ENCODE measurements around the gene SAP25. TPM values are rescaled to one million over a fixed set of nuclear protein-coding genes. Genes with fewer than 3 reads are reported as not detected.
"Not testable (repeated sequence)": the region's sequence is repeated elsewhere in the genome, so short reads cannot be mapped to it uniquely, and the experiment has no call there.

Gene SAP25
- polyA plus RNA-seq, 1 donor (not counting 4 experiments of a cell fraction or from before 2014, with no cell fraction given), result 0.16 TPM

DNA sequence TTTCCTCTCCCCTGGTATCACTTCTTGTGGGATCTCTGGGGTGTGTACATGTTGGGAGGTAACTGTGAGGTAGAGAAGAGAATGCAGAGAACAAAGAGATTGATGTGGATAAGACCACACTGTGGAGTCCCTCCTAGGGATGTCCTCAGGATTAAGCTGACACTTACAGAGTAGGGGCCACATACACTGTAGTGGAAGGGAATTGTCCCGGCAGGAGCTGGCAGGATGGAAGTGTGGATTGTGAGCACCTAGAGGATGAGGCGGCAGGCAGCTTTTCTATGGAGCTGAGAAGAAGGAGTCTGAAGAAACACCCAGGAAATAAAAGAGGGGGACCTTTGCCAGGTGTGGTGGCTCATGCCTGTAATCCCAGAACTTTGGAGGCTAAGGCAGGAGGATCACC is 21.2 kb downstream of the SAP25 start:
- Histone ChIP-seq H3K4me2 (ENCODE audit: control insufficient read depth, extremely low read depth, insufficient read depth, low read depth, low read length) (no peak overlapping the region), H3K4me1 (ENCODE audit: control insufficient read depth, extremely low read depth, insufficient read depth, low read length) (no peaks in the 10 kb centered on the region), H3K9ac (ENCODE audit: control insufficient read depth, extremely low read depth, insufficient read depth, low read length) (no peak overlapping the region), H3K79me2 (ENCODE audit: control insufficient read depth, insufficient read depth, low read length) (no peaks in the 10 kb centered on the region), H2AFZ (ENCODE audit: control insufficient read depth, low read length) (no peak overlapping the region), H3K9me3 (ENCODE audit: control insufficient read depth, low read depth, low read length) (no peaks in the 10 kb centered on the region), H4K20me1 (ENCODE audit: control insufficient read depth, extremely low read depth, insufficient read depth, low read length) (no peaks in the 10 kb centered on the region), H3K4me3 (ENCODE audit: control insufficient read depth in 2 of 3, extremely low read depth in 1 of 3, insufficient read depth in 2 of 3, low read depth in 1 of 3, low read length in 3 of 3) (no peak overlapping the region), H3K36me3 (ENCODE audit: control insufficient read depth in 2 of 2, extremely low read depth in 1 of 2, insufficient read depth in 2 of 2, low read length in 2 of 2) (peaks cover 0 to 8% of the 10 kb centered on the region in 2 experiments), H3K27me3 (ENCODE audit: control insufficient read depth, extremely low read depth, insufficient read depth, low read length) (no peaks in the 10 kb centered on the region), H3K9me1 (ENCODE audit: control insufficient read depth, extremely low read depth, insufficient read depth, low read length) (no peaks in the 10 kb centered on the region), H3K27ac (ENCODE audit: control insufficient read depth, insufficient read depth, low read length) (no peak overlapping the region)
- FAIRE-seq (no peak), DNase-seq (ENCODE audit: low read depth, low spot score) (no peak)
- dilution Hi-C loops (cut with MboI; ENCODE audit: extremely low pct_ligation_motif_present, low sequenced_read_pairs), result no loop called here
- TF ChIP-seq EZH2 (IDR thresholded peaks at IDR 0.05; ENCODE audit: low read length), result no peak

DNA sequence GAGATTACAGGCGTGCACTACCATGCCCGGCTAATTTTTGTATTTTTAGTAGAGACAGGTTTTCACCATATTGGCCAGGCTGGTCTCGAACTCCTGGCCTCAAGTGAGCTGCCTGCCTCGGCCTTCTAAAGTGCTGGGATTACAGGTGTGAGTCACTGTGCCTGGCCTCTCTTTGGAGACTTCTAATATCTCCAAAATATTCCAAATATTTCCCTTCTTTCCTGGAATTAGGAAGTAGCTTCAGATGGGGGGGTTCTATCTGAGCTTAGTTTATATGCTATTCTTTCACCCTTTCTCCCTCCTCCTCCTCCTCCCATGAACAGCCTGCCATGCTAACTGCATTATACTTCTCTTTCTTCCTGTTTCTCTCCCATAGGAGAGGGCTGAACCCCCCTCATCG is 25.3 kb downstream of the SAP25 start:
- H3K27me3 ChIP-seq (ENCODE audit: control insufficient read depth, extremely low read depth, insufficient read depth, low read length); H3K36me3 ChIP-seq (ENCODE audit: control insufficient read depth in 2 of 2, extremely low read depth in 1 of 2, insufficient read depth in 2 of 2, low read length in 2 of 2); DNase-seq (ENCODE audit: low read depth, low spot score); H3K4me2 ChIP-seq (ENCODE audit: control insufficient read depth, extremely low read depth, insufficient read depth, low read depth, low read length); H4K20me1 ChIP-seq (ENCODE audit: control insufficient read depth, extremely low read depth, insufficient read depth, low read length); H3K27ac ChIP-seq (ENCODE audit: control insufficient read depth, insufficient read depth, low read length); H3K4me3 ChIP-seq (ENCODE audit: control insufficient read depth in 2 of 3, extremely low read depth in 1 of 3, insufficient read depth in 2 of 3, low read depth in 1 of 3, low read length in 3 of 3); dilution Hi-C loops (cut with MboI; ENCODE audit: extremely low pct_ligation_motif_present, low sequenced_read_pairs); H3K9me1 ChIP-seq (ENCODE audit: control insufficient read depth, extremely low read depth, insufficient read depth, low read length); H3K79me2 ChIP-seq (ENCODE audit: control insufficient read depth, insufficient read depth, low read length); FAIRE-seq; H2AFZ ChIP-seq (ENCODE audit: control insufficient read depth, low read length); H3K9me3 ChIP-seq (ENCODE audit: control insufficient read depth, low read depth, low read length); H3K9ac ChIP-seq (ENCODE audit: control insufficient read depth, extremely low read depth, insufficient read depth, low read length): not testable (repeated sequence)
- peaks cover 17% of the 10 kb centered on the region for H3K4me1 ChIP-seq (ENCODE audit: control insufficient read depth, extremely low read depth, insufficient read depth, low read length)

DNA sequence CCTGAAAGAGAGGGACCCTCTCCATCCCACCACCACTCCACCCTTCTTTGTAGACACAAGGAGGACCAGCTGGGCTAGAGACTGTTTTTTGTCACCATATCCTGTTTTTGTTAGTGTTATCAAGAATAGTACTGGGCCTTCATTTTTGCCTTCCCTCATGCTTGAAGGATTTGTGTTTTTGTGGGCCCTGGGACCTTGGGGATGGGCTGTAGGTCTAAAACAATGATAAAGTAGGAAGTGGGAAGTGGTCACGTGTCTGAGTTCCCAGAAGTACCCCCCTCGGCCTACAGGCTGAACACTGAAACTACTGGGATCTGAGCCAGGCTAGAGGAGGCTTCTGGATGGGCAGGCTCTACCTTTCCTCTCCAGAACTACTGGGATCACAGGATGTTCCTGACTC is 25.8 kb downstream of the SAP25 start:
- H3K4me1 ChIP-seq (ENCODE audit: control insufficient read depth, extremely low read depth, insufficient read depth, low read length), result peaks cover 17% of the 10 kb centered on the region

More for the DNA sequence above, 25.8 kb downstream of the SAP25 start:
- Histone ChIP-seq H3K27me3 (ENCODE audit: control insufficient read depth, extremely low read depth, insufficient read depth, low read length) (no peaks in the 10 kb centered on the region), H3K36me3 (ENCODE audit: control insufficient read depth in 2 of 2, extremely low read depth in 1 of 2, insufficient read depth in 2 of 2, low read length in 2 of 2) (peaks cover 0 to 7% of the 10 kb centered on the region in 2 experiments), H3K4me2 (ENCODE audit: control insufficient read depth, extremely low read depth, insufficient read depth, low read depth, low read length) (no peak overlapping the region), H3K9ac (ENCODE audit: control insufficient read depth, extremely low read depth, insufficient read depth, low read length) (no peak overlapping the region), H3K9me3 (ENCODE audit: control insufficient read depth, low read depth, low read length) (no peaks in the 10 kb centered on the region), H3K79me2 (ENCODE audit: control insufficient read depth, insufficient read depth, low read length) (no peaks in the 10 kb centered on the region), H3K27ac (ENCODE audit: control insufficient read depth, insufficient read depth, low read length) (no peak overlapping the region), H4K20me1 (ENCODE audit: control insufficient read depth, extremely low read depth, insufficient read depth, low read length) (no peaks in the 10 kb centered on the region), H3K9me1 (ENCODE audit: control insufficient read depth, extremely low read depth, insufficient read depth, low read length) (no peaks in the 10 kb centered on the region), H3K4me3 (ENCODE audit: control insufficient read depth in 2 of 3, extremely low read depth in 1 of 3, insufficient read depth in 2 of 3, low read depth in 1 of 3, low read length in 3 of 3) (no peak overlapping the region), H2AFZ (ENCODE audit: control insufficient read depth, low read length) (no peak overlapping the region)
- DNase-seq (ENCODE audit: low read depth, low spot score) (no peak), FAIRE-seq (no peak)
- dilution Hi-C loops (cut with MboI; ENCODE audit: extremely low pct_ligation_motif_present, low sequenced_read_pairs), result no loop called here
- TF ChIP-seq EZH2 (IDR thresholded peaks at IDR 0.05; ENCODE audit: low read length), result no peak
- TF ChIP-seq, protein P1, sequence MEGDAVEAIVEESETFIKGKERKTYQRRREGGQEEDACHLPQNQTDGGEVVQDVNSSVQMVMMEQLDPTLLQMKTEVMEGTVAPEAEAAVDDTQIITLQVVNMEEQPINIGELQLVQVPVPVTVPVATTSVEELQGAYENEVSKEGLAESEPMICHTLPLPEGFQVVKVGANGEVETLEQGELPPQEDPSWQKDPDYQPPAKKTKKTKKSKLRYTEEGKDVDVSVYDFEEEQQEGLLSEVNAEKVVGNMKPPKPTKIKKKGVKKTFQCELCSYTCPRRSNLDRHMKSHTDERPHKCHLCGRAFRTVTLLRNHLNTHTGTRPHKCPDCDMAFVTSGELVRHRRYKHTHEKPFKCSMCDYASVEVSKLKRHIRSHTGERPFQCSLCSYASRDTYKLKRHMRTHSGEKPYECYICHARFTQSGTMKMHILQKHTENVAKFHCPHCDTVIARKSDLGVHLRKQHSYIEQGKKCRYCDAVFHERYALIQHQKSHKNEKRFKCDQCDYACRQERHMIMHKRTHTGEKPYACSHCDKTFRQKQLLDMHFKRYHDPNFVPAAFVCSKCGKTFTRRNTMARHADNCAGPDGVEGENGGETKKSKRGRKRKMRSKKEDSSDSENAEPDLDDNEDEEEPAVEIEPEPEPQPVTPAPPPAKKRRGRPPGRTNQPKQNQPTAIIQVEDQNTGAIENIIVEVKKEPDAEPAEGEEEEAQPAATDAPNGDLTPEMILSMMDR (optimal IDR thresholded peaks at IDR 0.05 in 1 of 3, IDR thresholded peaks at IDR 0.05 in 1 of 3, conservative IDR thresholded peaks at IDR 0.05 in 1 of 3; ENCODE audit: extremely low read depth in 1 of 3, insufficient read depth in 2 of 3, low read length in 3 of 3), result no peak
